MM.1S (cell line): ENCODE measurements around the gene SEC14L2.

Experiments
- DNase-seq: peaks from one replicate; pipeline ENCODE4 v3.0.0-alpha.2; 2015
- H2AFZ ChIP-seq: fragments of 300-600 bp; sonication (generic); 2 replicates; pipeline ENCODE4 v1.6.0; 2016; ENCODE audit warnings: antibody characterized with exemption, low read length
- H3F3A ChIP-seq: fragments of 300-600 bp; sonication (generic); 2 replicates; pipeline ENCODE4 v1.6.1; 2016; ENCODE audit warnings: mild to moderate bottlenecking, antibody characterized with exemption, low read length, moderate library complexity, mixed read lengths; ENCODE audit not compliant: insufficient read depth
- H3K27ac ChIP-seq: fragments of 300-600 bp; sonication (generic); 2 replicates; pipeline ENCODE4 v1.5.1; 2016; ENCODE audit warnings: mild to moderate bottlenecking, low read length
- H3K27me3 ChIP-seq: fragments of 300-600 bp; sonication (generic); replicated peaks from 2 replicates; pipeline ENCODE4 v1.6.0; 2016; ENCODE audit warnings: low read length; ENCODE audit not compliant: insufficient read depth
- H3K36me3 ChIP-seq: fragments of 300-600 bp; sonication (generic); replicated peaks from 2 replicates; pipeline ENCODE4 v1.6.1; 2016; ENCODE audit warnings: mild to moderate bottlenecking, low read length, mixed read lengths; ENCODE audit not compliant: insufficient read depth
- H3K4me1 ChIP-seq: fragments of 300-600 bp; sonication (generic); 2 replicates; pipeline ENCODE4 v1.6.1; 2016; ENCODE audit warnings: low read length, mixed read lengths
- H3K4me2 ChIP-seq: fragments of 300-600 bp; sonication (generic); 2 replicates; pipeline ENCODE4 v1.6.0; 2016; ENCODE audit warnings: low read depth, low read length
- H3K4me3 ChIP-seq: fragments of 300-600 bp; sonication (generic); 2 replicates; pipeline ENCODE4 v1.5.1; 2016; ENCODE audit warnings: low read length, mixed read lengths
- H3K79me2 ChIP-seq: fragments of 300-600 bp; sonication (generic); 2 replicates; pipeline ENCODE4 v1.6.1; 2016; ENCODE audit warnings: mixed run types, low read length, mixed read lengths
- H3K9ac ChIP-seq: fragments of 300-600 bp; sonication (generic); 2 replicates; pipeline ENCODE4 v1.6.1; 2016; ENCODE audit warnings: low read length, mixed read lengths
- H3K9me2 ChIP-seq: fragments of 300-600 bp; sonication (generic); replicated peaks from 2 replicates; pipeline ENCODE4 v1.6.1; 2016; ENCODE audit warnings: mild to moderate bottlenecking, low read length, mixed read lengths; ENCODE audit not compliant: insufficient read depth
- H3K9me3 ChIP-seq: fragments of 300-600 bp; sonication (generic); replicated peaks from 2 replicates; pipeline ENCODE4 v1.6.1; 2016; ENCODE audit warnings: mild to moderate bottlenecking, low read length, mixed read lengths; ENCODE audit not compliant: insufficient read depth
- H4K20me1 ChIP-seq: fragments of 300-600 bp; sonication (generic); 2 replicates; pipeline ENCODE4 v1.6.1; 2016; ENCODE audit warnings: mild to moderate bottlenecking, low read length, moderate library complexity, mixed read lengths; ENCODE audit not compliant: insufficient read depth
- EZH2 ChIP-seq: fragments of 300-600 bp; sonication (generic); optimal IDR thresholded peaks from 2 replicates; pipeline ENCODE3; 2017; ENCODE audit warnings: low read depth, mild to moderate bottlenecking, antibody characterized with exemption, low read length, mixed read lengths
- EZH2phosphoT487 ChIP-seq: fragments of 300-600 bp; sonication (generic); IDR thresholded peaks from 2 replicates; pipeline ENCODE4 v1.6.1; 2018; ENCODE audit warnings: antibody characterized with exemption, low read length
- TF ChIP-seq, protein P1 (sequence below): fragments of 300-600 bp; sonication (generic); IDR thresholded peaks from 2 replicates; pipeline ENCODE4 v1.5.1; 2016; ENCODE audit warnings: antibody characterized with exemption, low read length, mixed read lengths

The SEC14L2 gene

DNA sequence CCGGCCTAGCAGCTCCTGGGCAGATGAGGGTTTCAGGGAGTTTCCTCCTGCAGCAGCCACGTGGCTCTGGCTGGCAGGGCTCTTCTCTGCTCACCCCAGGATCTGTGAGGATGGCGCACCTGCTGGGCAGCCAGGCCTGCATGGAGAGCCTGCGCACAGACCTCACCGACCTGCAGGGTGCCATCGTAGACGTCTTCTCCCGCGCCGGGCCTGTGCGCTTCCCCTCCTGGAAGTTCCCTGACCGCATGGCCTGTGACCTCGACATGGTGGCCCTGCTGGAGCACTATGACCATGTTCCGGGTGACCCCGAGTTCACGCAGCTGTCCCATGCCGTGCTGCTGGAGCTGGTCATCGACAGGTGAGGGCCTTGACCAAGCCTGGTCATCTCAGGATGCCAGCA, 30.9 kb upstream of the SEC14L2 start:
- H3K4me3 ChIP-seq: no peak overlapping the region
- no peaks in the 10 kb centered on the region for H3K4me1 ChIP-seq
- no peak overlapping the region for H3K27ac ChIP-seq
- no peak overlapping the region for H2AFZ ChIP-seq
- H3F3A ChIP-seq: no peaks in the 10 kb centered on the region
- no peak overlapping the region for H3K4me2 ChIP-seq
- no peaks in the 10 kb centered on the region for H3K79me2 ChIP-seq
- DNase-seq: no peak
- TF ChIP-seq EZH2phosphoT487 (no peak), EZH2 (no peak)
- TF ChIP-seq, protein P1, sequence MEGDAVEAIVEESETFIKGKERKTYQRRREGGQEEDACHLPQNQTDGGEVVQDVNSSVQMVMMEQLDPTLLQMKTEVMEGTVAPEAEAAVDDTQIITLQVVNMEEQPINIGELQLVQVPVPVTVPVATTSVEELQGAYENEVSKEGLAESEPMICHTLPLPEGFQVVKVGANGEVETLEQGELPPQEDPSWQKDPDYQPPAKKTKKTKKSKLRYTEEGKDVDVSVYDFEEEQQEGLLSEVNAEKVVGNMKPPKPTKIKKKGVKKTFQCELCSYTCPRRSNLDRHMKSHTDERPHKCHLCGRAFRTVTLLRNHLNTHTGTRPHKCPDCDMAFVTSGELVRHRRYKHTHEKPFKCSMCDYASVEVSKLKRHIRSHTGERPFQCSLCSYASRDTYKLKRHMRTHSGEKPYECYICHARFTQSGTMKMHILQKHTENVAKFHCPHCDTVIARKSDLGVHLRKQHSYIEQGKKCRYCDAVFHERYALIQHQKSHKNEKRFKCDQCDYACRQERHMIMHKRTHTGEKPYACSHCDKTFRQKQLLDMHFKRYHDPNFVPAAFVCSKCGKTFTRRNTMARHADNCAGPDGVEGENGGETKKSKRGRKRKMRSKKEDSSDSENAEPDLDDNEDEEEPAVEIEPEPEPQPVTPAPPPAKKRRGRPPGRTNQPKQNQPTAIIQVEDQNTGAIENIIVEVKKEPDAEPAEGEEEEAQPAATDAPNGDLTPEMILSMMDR: no peak
- no peaks in the 10 kb centered on the region for H3K9me2 ChIP-seq
- H4K20me1 ChIP-seq: no peaks in the 10 kb centered on the region
- H3K36me3 ChIP-seq: no peaks in the 10 kb centered on the region
- H3K9ac ChIP-seq: no peak overlapping the region
- no peaks in the 10 kb centered on the region for H3K27me3 ChIP-seq
- H3K9me3 ChIP-seq: no peaks in the 10 kb centered on the region

DNA sequence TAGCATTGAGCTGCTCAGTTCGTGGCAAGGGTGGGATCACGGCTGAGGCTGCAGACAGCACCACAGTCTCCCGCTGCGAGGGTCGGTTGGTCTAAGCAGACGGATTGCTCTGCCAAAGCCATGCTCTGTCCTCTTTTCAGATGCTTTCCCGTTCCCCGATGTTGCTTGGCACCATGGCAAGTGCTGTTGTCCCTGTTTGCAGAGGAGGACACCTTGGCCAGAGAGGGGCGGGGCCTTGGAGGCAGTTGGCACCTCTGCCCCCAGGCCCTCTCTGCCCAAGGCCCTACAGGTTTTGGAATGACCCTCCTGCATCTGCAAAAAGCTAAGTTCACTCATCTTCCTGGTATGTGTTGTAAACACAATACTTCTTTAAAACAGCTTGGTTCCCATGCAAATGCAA, 28.4 kb upstream of the SEC14L2 start:
- no peak overlapping the region for H3K27ac ChIP-seq
- no peaks in the 10 kb centered on the region for H3K9me2 ChIP-seq
- no peak overlapping the region for H3K4me2 ChIP-seq
- no peak overlapping the region for H3K9ac ChIP-seq
- H3K4me1 ChIP-seq: no peaks in the 10 kb centered on the region
- TF ChIP-seq EZH2phosphoT487: no peak
- H4K20me1 ChIP-seq: no peaks in the 10 kb centered on the region
- H3K27me3 ChIP-seq: no peaks in the 10 kb centered on the region
- no peaks in the 10 kb centered on the region for H3K9me3 ChIP-seq
- H3F3A ChIP-seq: no peaks in the 10 kb centered on the region
- DNase-seq: no peak
- no peak overlapping the region for H2AFZ ChIP-seq
- no peaks in the 10 kb centered on the region for H3K36me3 ChIP-seq
- H3K4me3 ChIP-seq: no peak overlapping the region
- no peaks in the 10 kb centered on the region for H3K79me2 ChIP-seq

DNA sequence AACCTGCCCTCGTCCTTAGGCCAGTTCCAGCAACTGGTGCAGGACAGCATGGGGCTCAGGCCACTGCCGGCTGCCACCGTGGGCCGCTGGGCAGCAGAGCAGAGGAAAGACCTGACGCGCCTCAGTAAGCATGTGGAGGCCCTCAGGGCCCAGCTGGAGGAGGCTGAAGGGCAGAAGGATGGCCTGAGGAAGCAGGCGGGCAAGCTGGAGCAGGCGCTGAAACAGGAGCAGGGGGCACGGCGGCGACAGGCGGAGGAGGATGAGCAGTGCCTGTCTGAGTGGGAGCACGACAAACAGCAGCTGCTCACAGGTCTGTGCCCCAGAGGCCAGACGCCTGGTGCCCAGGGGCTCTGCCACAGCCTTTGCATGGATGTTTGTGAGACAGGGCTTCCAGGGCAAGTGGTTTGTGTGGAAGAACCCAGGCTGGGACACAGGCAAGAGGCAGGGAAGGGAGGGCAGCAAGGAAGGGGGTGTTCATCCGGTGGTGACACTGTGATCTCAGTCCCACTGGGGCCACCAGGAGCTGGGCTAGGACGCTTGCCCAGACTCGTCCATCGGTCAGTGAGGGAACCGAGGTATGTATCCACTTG, 26.1 kb upstream of the SEC14L2 start:
- Histone ChIP-seq H3F3A (no peaks in the 10 kb centered on the region), H3K9me2 (no peaks in the 10 kb centered on the region), H3K27ac (no peak overlapping the region), H3K4me2 (no peak overlapping the region), H3K4me1 (no peaks in the 10 kb centered on the region), H3K79me2 (no peaks in the 10 kb centered on the region), H3K9ac (no peak overlapping the region), H4K20me1 (no peaks in the 10 kb centered on the region), H2AFZ (no peak overlapping the region), H3K4me3 (no peak overlapping the region), H3K36me3 (no peaks in the 10 kb centered on the region), H3K27me3 (no peaks in the 10 kb centered on the region), H3K9me3 (no peaks in the 10 kb centered on the region)
- TF ChIP-seq EZH2phosphoT487 (no peak), EZH2 (no peak)
- TF ChIP-seq, protein P1: no peak
- no peak for DNase-seq

DNA sequence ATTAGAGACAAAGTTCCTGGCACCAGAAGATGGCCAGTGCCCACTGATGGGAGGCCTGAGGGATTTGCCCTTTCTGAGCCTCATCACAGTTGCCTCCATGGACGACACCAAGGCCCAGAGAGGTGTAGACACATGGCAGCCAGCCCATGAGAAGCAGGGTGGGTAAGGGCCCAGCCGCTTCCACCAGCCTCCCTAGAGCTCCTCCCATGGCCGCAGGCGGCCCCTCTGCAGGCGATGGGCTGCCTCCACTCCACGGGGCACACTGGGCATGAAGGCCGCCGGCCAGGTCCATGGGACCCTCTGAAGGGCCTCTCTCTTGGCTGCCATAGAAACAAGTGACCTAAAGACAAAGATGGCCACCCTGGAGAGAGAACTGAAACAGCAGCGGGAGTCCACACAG, 25.5 kb upstream of the SEC14L2 start:
- no peak for DNase-seq
- H3F3A ChIP-seq: no peaks in the 10 kb centered on the region
- no peaks in the 10 kb centered on the region for H3K27me3 ChIP-seq
- H3K27ac ChIP-seq: no peak overlapping the region
- TF ChIP-seq EZH2phosphoT487 (no peak), EZH2 (no peak)
- TF ChIP-seq, protein P1: no peak
- H3K36me3 ChIP-seq: no peaks in the 10 kb centered on the region
- H3K9me2 ChIP-seq: no peaks in the 10 kb centered on the region
- H3K4me2 ChIP-seq: no peak overlapping the region
- no peak overlapping the region for H2AFZ ChIP-seq
- H3K4me3 ChIP-seq: no peak overlapping the region
- no peaks in the 10 kb centered on the region for H3K79me2 ChIP-seq
- H3K9me3 ChIP-seq: no peaks in the 10 kb centered on the region
- no peaks in the 10 kb centered on the region for H3K4me1 ChIP-seq
- no peak overlapping the region for H3K9ac ChIP-seq
- H4K20me1 ChIP-seq: no peaks in the 10 kb centered on the region
